GM12873 (cell line): ENCODE results near the gene LAMA2.

Experiments used
- CTCF ChIP-seq: IDR thresholded peaks from 2 replicates; pipeline ENCODE4 v1.5.1; 2012; ENCODE audit warnings: low read depth, mild to moderate bottlenecking, moderate library complexity, low read length, control low read depth; ENCODE audit not compliant: insufficient read depth; ENCODE audit errors: missing control alignments

Gene LAMA2

GRCh38 chr6:129500958-129501739 lies 618.2 kb downstream of the LAMA2 start:
- TF ChIP-seq CTCF, result peak; percentile 39

DNA sequence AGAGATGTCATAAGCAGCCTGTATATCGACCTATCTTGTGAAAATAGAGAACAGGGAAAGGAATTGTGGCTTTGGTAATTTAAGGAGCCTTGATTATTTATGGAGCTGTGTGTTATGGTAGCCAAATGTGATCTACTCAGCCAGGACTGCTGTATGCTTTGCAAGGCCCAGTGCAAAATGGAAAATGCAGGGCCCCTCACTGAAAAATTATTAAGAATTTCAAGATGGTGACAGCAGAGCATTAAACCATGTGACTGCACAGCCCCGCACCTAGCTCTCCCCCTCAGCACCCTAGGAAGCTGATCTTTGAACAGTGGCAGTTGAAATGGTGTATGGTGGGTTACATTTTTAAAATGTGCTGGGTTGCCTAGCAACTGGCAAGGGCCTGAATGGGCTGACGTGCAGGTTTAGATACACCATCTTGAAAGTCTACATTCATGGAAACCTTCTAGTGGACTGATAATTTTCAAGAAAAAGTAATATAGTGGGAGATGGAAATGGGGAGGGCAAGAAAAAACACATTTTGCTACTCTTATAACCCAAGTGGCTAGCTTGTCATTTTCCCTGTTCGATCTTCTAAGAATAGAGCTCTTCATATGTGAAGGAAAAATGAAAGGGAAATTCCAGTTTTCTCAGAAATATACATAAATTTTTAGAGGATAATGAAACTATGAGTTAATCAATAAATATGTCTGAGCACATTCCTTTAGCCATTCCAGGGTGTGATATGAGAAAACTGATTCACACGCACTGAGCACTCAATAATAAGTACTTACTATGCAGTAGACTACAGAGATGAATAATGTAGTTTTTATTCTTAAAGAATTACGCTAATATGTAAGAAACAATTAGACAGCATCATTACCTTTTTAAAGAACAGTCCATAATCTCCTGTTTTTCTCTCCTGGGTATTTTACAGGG lies 619.1 kb downstream of the LAMA2 start:
- TF ChIP-seq CTCF, result no peak

GRCh38 chr6:129504456-129504855 lies 621.5 kb downstream of the LAMA2 start:
- no peak for TF ChIP-seq CTCF

DNA sequence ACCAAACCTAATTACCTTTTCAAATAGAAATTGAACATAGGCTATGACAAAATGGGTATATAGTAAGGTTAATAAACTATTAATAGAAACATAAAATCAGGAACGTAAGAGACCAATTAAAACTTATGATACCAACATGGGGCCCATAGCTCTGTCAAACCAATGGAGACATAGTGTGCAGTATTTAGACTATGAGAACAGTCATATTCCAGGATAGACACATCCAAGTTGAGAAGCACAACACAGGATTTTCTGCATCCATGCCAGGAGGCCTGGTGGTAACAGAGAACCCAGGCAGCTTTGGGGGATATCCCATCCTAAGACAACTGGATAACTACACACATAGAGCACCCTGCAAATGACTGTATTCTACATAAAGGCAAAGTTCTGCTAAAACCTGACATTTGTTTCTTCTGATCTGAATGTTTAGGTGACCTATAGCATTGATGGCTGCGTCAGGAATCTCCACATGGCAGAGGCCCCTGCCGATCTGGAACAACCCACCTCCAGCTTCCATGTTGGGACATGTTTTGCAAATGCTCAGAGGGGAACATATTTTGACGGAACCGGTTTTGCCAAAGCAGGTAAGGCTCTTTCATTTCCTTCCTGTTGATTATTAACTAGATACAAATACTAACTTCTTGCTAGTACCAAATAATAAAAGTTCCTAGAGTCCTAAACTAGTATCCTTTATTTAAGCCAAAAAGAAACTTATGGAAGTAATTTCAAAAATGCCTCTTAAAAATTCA lies 624.3 kb downstream of the LAMA2 start:
- no peak for TF ChIP-seq CTCF

GRCh38 chr6:129507846-129508245 lies 624.9 kb downstream of the LAMA2 start:
- no peak for TF ChIP-seq CTCF

- no peak for TF ChIP-seq CTCF
These were observed 625.7 kb downstream of the LAMA2 start for GRCh38 chr6:129508477-129509145.

DNA sequence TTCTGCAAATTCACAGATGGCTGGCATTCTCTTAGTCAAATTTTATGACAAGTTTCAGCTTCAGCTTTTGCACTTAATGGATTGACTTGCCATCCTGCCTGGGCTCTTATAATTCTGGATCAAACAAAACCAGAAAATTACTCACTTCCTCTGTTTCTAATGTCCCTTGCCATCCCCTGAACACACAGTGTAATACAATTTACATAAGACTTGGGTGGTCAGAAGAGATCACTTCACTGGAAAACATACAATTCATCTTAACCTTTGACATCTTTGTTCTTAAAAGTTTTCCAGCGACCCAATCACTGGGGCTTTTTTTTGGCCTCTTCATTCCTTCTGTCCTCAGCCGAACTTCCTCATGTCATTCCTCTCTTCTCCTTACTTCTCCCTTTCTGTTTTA lies 628.0 kb downstream of the LAMA2 start:
- no peak for TF ChIP-seq CTCF
